ENCODE data around the gene MYEOV. TPM values are rescaled to one million over a fixed set of nuclear protein-coding genes. Genes with fewer than 3 reads are reported as not detected.

The MYEOV gene
- total and polyA plus RNA-seq, 9 donors: 0.12 to 0.79 (median 0.53) TPM; not detected in 3

GRCh38 chr11:69344570-69345145 is 50.7 kb downstream of the MYEOV start:
- H3K27ac ChIP-seq: no peak overlapping the region
- no peak overlapping the region for H3K4me3 ChIP-seq
- no peaks in the 10 kb centered on the region for H3K36me3 ChIP-seq
- 74 to 83% (median 76%) methylated on average over 7 of the region's 7 CpGs for WGBS, 3 donors
- H3K27me3 ChIP-seq: no peaks in the 10 kb centered on the region
- intact Hi-C loops (cut with DNase I): no loop called here
- no peak for TF ChIP-seq EP300 (IDR thresholded peaks at IDR 0.05)
- TF ChIP-seq, protein P1, sequence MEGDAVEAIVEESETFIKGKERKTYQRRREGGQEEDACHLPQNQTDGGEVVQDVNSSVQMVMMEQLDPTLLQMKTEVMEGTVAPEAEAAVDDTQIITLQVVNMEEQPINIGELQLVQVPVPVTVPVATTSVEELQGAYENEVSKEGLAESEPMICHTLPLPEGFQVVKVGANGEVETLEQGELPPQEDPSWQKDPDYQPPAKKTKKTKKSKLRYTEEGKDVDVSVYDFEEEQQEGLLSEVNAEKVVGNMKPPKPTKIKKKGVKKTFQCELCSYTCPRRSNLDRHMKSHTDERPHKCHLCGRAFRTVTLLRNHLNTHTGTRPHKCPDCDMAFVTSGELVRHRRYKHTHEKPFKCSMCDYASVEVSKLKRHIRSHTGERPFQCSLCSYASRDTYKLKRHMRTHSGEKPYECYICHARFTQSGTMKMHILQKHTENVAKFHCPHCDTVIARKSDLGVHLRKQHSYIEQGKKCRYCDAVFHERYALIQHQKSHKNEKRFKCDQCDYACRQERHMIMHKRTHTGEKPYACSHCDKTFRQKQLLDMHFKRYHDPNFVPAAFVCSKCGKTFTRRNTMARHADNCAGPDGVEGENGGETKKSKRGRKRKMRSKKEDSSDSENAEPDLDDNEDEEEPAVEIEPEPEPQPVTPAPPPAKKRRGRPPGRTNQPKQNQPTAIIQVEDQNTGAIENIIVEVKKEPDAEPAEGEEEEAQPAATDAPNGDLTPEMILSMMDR (IDR thresholded peaks at IDR 0.05): no peak
- TF ChIP-seq POLR2A (IDR thresholded peaks at IDR 0.05): no peak
- no peak for DNase-seq
- H3K9me3 ChIP-seq: no peaks in the 10 kb centered on the region
- H3K4me1 ChIP-seq (ENCODE audit: insufficient read depth): no peaks in the 10 kb centered on the region

Other genes starting within 250 kb of the MYEOV start
- gene TPCN2, start 245.2 kb upstream of the MYEOV start, total RNA-seq: 10 to 100 TPM; 20.2 to 35.7 (median 23.7) TPM
- gene TPCN2, start 245.2 kb upstream of the MYEOV start, polyA plus RNA-seq: 10 to 100 TPM in 1 of 2 donors, 1 to 10 TPM in 1; 6.5 to 12.4 TPM
- gene SMIM38, start 138.2 kb upstream of the MYEOV start, total RNA-seq: 1 to 10 TPM; 1.4 to 6.3 (median 3.1) TPM
- gene SMIM38, start 138.2 kb upstream of the MYEOV start, polyA plus RNA-seq: under 1 TPM; 0.43 to 0.65 TPM
- not detected for gene LINC01488, start 187.5 kb downstream of the MYEOV start, total RNA-seq
- not detected for gene LINC01488, start 187.5 kb downstream of the MYEOV start, polyA plus RNA-seq